Prostate gland (tissue), 2 donors: ENCODE results near the gene PLEKHM1.

Source experiments
- CTCF ChIP-seq, 4 experiments: fragments of 200-600 bp in 2 of 4; fragments of 450-650 bp in 2 of 4; sonication (generic) in 2 of 4; IDR thresholded peaks; 1 replicate in 3 of 4; 2 replicates in 1 of 4; pipeline ENCODE4 v1.5.1; 2016 to 2019; ENCODE audit warnings: antibody characterized with exemption in 4 of 4, mild to moderate bottlenecking in 2 of 4, moderate library complexity in 2 of 4
- POLR2A ChIP-seq: fragments of 450-650 bp; IDR thresholded peaks from one replicate; pipeline ENCODE4 v1.6.1; 2016; ENCODE audit warnings: antibody characterized with exemption, mild to moderate bottlenecking
- POLR2AphosphoS5 ChIP-seq: sonication (generic); formaldehyde crosslinking; IDR thresholded peaks from one replicate; pipeline ENCODE4 v1.6.1; 2017; ENCODE audit warnings: antibody characterized with exemption

GRCh38 chr17:45395569-45396415, 94.7 kb downstream of the PLEKHM1 start:
- TF ChIP-seq CTCF (IDR thresholded peaks at IDR 0.05) = no peak
- TF ChIP-seq POLR2AphosphoS5 = no peak
- no peak for TF ChIP-seq POLR2A
